Hepatocyte (in vitro differentiated cells): ENCODE measurements around the gene POLR2M.

ENCODE experiments used
- EZH2 ChIP-seq: fragments of 200-600 bp; sonication (generic); IDR thresholded peaks from 2 replicates; pipeline ENCODE4 v1.6.1; 2016; ENCODE audit warnings: antibody characterized with exemption, mild to moderate bottlenecking, borderline replicate concordance
- EZH2phosphoT487 ChIP-seq: fragments of 200-600 bp; sonication (generic); IDR thresholded peaks from one replicate; pipeline ENCODE4 v1.6.1; 2018; ENCODE audit warnings: antibody characterized with exemption, mild to moderate bottlenecking, low read depth, moderate library complexity; ENCODE audit not compliant: unreplicated experiment, severe bottlenecking
- TF ChIP-seq, protein P1 (sequence below): fragments of 200-600 bp; sonication (generic); IDR thresholded peaks from 2 replicates; pipeline ENCODE4 v1.5.1; 2016; ENCODE audit warnings: antibody characterized with exemption, mild to moderate bottlenecking; ENCODE audit not compliant: poor library complexity

DNA sequence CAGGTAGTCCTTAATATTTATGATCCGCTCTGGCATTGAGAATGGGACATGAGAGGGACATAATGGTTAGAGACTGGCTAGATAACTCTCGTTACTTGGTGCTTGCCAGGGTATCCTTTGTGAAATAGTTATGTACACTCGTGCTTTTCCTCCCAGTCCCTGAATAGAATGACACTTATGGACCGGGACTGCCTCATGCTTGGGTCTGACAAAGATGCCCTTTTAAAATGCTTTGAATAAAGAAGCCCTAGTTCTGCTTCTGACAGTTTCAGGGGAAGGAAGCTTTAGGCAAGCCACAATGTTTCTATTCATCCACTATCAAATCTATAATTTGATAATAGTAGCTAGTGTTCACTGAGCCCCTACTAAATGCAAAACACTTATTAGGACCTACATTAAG, 29.4 kb downstream of the POLR2M start:
- TF ChIP-seq, protein P1, sequence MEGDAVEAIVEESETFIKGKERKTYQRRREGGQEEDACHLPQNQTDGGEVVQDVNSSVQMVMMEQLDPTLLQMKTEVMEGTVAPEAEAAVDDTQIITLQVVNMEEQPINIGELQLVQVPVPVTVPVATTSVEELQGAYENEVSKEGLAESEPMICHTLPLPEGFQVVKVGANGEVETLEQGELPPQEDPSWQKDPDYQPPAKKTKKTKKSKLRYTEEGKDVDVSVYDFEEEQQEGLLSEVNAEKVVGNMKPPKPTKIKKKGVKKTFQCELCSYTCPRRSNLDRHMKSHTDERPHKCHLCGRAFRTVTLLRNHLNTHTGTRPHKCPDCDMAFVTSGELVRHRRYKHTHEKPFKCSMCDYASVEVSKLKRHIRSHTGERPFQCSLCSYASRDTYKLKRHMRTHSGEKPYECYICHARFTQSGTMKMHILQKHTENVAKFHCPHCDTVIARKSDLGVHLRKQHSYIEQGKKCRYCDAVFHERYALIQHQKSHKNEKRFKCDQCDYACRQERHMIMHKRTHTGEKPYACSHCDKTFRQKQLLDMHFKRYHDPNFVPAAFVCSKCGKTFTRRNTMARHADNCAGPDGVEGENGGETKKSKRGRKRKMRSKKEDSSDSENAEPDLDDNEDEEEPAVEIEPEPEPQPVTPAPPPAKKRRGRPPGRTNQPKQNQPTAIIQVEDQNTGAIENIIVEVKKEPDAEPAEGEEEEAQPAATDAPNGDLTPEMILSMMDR, result no peak
- TF ChIP-seq EZH2 (no peak), EZH2phosphoT487 (no peak)
